Mucosa of gallbladder (tissue), 1 donor: ENCODE data around the gene ZBTB7C. TPM values are rescaled to one million over a fixed set of nuclear protein-coding genes. Genes with fewer than 3 reads are reported as not detected.
A peak's percentile ranks its signal among the peaks of the same experiment; 100 is the strongest.

Source experiments
- DNase-seq: peaks from one replicate; pipeline ENCODE4 v3.0.0-alpha.2; 2020; ENCODE audit warnings: low spot score
- total RNA-seq: library from RNA; stranded (reverse); gene quantifications from one replicate; pipeline ENCODE4 v1.2.1, GENCODE V29; 2021
- donor health status: DM: no; HTN: no; CAD: no.

Gene ZBTB7C
- total RNA-seq, 1 donor from 2014 or later: 24.1 TPM

- no peak for DNase-seq
Measured at GRCh38 chr18:48061781-48062570, 347.2 kb downstream of the ZBTB7C start.

GRCh38 chr18:48060970-48061369 is 348.2 kb downstream of the ZBTB7C start:
- no peak for DNase-seq

- no peak for DNase-seq
Measured at GRCh38 chr18:48060346-48060745, 348.8 kb downstream of the ZBTB7C start.

GRCh38 chr18:48059455-48060010 is 349.6 kb downstream of the ZBTB7C start:
- no peak for DNase-seq

- no peak for DNase-seq
Measured at GRCh38 chr18:48058486-48058885, 350.7 kb downstream of the ZBTB7C start.

- DNase-seq: no peak
Measured at GRCh38 chr18:48057018-48057417, 352.2 kb downstream of the ZBTB7C start.

- no peak for DNase-seq
Measured at GRCh38 chr18:48055351-48055750, 353.8 kb downstream of the ZBTB7C start.

- peak; percentile 53 for DNase-seq
Measured at GRCh38 chr18:48053881-48054816, 355.0 kb downstream of the ZBTB7C start.

- DNase-seq: no peak
Measured at GRCh38 chr18:48052842-48053241, 356.3 kb downstream of the ZBTB7C start.

GRCh38 chr18:48051945-48052840 is 357.0 kb downstream of the ZBTB7C start:
- no peak for DNase-seq

- no peak for DNase-seq
Measured at GRCh38 chr18:48050176-48050575, 359.0 kb downstream of the ZBTB7C start.

- no peak for DNase-seq
Measured at GRCh38 chr18:48049757-48050156, 359.4 kb downstream of the ZBTB7C start.

- DNase-seq: no peak
Measured at GRCh38 chr18:48048251-48048650, 360.9 kb downstream of the ZBTB7C start.

- no peak for DNase-seq
Measured at GRCh38 chr18:48046843-48047242, 362.3 kb downstream of the ZBTB7C start.

- no peak for DNase-seq
Measured at GRCh38 chr18:48045744-48046143, 363.4 kb downstream of the ZBTB7C start.

- DNase-seq: no peak
Measured at GRCh38 chr18:48044944-48045343, 364.2 kb downstream of the ZBTB7C start.

GRCh38 chr18:48043166-48043565 is 366.0 kb downstream of the ZBTB7C start:
- no peak for DNase-seq

- no peak for DNase-seq
Measured at GRCh38 chr18:48042431-48042830, 366.8 kb downstream of the ZBTB7C start.

- no peak for DNase-seq
Measured at GRCh38 chr18:48040457-48041110, 368.6 kb downstream of the ZBTB7C start.

- DNase-seq: no peak
Measured at GRCh38 chr18:48039769-48040215, 369.4 kb downstream of the ZBTB7C start.

- no peak for DNase-seq
Measured at GRCh38 chr18:48038636-48039035, 370.5 kb downstream of the ZBTB7C start.
